Activated T-helper 1 cell treated with anti-CD3 and anti-CD28 coated beads, Interleukin-12 subunit alpha, Interleukin-12 subunit beta, Interleukin-2, Interleukin-4 antibody, amounts not matched to agents 30 ng/mL and 10 ng/mL and 1 ng/mL, durations not matched to agents 14 hours and 24 hours and 36 hours (primary cell): ENCODE data around the gene ANKRD44. TPM values are rescaled to one million over a fixed set of nuclear protein-coding genes. Genes with fewer than 3 reads are reported as not detected.
"Not testable (repeated sequence)": the region's sequence is repeated elsewhere in the genome, so short reads cannot be mapped to it uniquely, and the experiment has no call there.

Experiments
- DNase-seq: peaks from one replicate; pipeline ENCODE4 v3.0.0; 2021; ENCODE audit warnings: low spot score
- H3K27ac Mint-ChIP-seq: one replicate; pipeline ENCODE4 v1.8.0; 2021; ENCODE audit warnings: mild to moderate bottlenecking, mixed read lengths
- H3K27me3 Mint-ChIP-seq: one replicate; pipeline ENCODE4 v1.8.0; 2022; ENCODE audit warnings: mild to moderate bottlenecking, moderate library complexity, mixed read lengths; ENCODE audit not compliant: insufficient read depth
- H3K36me3 Mint-ChIP-seq: one replicate; pipeline ENCODE4 v1.8.0; 2021; ENCODE audit warnings: low read depth, mixed read lengths
- H3K4me1 Mint-ChIP-seq: one replicate; pipeline ENCODE4 v1.8.0; 2021; ENCODE audit warnings: low read depth, mixed read lengths
- H3K4me3 Mint-ChIP-seq: one replicate; pipeline ENCODE4 v1.8.0; 2021; ENCODE audit warnings: mild to moderate bottlenecking, moderate library complexity, mixed read lengths
- H3K9me3 Mint-ChIP-seq: one replicate; pipeline ENCODE4 v1.8.0; 2021; ENCODE audit warnings: mixed read lengths
- intact Hi-C: fragments of 100-400 bp; cut with micrococcal nuclease; formaldehyde crosslinking; loops from one replicate; pipeline ENCODE4 v1.15.1; 2024
- total RNA-seq: library from RNA; stranded (reverse); gene quantifications from 2 replicates; pipeline ENCODE4 v1.2.3, GENCODE V29; 2022

Gene ANKRD44
- total RNA-seq, 1 donor from 2014 or later: 159 TPM

DNA sequence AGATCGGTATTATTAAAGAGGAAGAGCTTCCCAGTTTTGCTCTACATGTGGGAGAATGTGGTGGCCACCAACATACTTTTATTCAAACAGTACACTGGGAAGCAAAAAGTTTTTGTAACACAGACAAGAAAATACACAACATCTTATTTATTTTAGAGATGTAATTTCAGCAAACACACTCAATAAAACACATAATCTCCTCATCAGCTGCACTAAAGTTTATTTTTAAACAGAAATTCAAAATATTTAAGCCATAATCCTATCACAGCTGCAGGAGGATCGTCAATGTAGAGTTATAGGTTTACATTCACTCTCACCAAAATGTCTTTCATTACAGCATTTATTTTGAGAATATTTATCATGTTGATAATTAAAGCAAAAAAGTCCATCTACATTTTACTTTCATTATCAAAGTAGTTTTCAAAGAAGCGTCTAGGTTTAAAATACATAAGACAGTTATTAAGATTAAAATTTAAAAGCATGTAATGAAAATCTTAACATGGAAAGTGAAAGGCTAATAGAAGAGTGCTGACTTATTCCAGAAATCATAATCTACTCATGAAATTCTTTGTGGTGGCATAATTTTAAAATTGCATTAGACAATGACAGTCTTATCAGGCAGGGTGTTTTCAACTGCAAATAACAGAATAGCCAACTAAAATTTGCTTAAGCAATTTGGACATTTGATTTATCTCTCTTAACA lies 61.0 kb downstream of the ANKRD44 start:
- no peak overlapping the region for H3K4me3 Mint-ChIP-seq
- peaks cover 74% of the 10 kb centered on the region for H3K4me1 Mint-ChIP-seq
- no peak for DNase-seq
- no peaks in the 10 kb centered on the region for H3K27me3 Mint-ChIP-seq
- intact Hi-C loops: loop anchor here (1.0 kb wide), 1 partner anchor 9 kb away; no protein-coding TSS in a partner anchor
- H3K36me3 Mint-ChIP-seq: peaks cover 18% of the 10 kb centered on the region
- H3K9me3 Mint-ChIP-seq: no peaks in the 10 kb centered on the region
- no peak overlapping the region for H3K27ac Mint-ChIP-seq

DNA sequence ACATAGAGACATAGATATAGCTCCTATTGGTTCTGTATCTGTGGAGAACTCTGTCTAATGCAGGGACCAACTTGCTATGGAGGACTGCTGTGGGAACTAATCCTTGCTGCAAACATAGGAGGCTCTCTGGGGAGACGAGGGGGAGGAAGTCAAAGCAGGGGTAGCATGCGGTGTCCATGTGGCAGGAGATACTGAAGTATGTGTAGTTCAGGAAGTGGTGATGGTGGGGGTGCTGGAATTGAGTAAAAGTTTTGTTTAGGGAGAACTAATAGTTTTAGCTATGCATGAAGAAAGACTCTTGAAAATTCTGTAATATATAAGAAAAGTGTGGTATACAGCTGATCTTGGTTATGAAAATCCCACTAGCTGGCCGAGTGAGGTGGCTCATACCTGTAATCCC lies 62.0 kb downstream of the ANKRD44 start:
- intact Hi-C loops: loop anchor here (1.0 kb wide), 1 partner anchor 8 kb away; no protein-coding TSS in a partner anchor

DNA sequence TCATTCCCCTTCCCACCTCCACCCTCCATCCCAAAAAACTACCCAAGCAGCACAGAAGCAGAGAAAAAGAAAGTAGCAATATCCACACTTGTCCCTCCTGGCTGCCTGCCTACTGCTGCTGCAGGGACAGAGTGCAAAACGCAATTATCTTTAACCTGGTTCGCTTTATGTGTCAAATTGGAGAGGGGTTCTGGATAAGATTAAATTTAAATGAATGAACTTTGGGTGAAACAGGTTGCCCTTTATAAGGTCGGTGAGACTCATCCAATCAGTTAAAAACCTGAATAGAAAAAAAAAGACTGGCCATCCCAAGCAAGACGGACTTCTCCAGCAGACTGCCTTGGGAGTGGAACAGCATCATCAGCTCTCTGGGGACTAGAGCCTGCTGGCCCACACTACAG lies 62.6 kb downstream of the ANKRD44 start:
- DNase-seq: no peak
- Mint-ChIP-seq H3K36me3 (peaks cover 23% of the 10 kb centered on the region), H3K4me3 (no peak overlapping the region), H3K27me3 (no peaks in the 10 kb centered on the region), H3K4me1 (peaks cover 76% of the 10 kb centered on the region), H3K9me3 (no peaks in the 10 kb centered on the region), H3K27ac (peak overlapping the region; percentile 11)
- intact Hi-C loops: no loop called here

More for the DNA sequence above, 62.0 kb downstream of the ANKRD44 start:
- no peaks in the 10 kb centered on the region for H3K9me3 Mint-ChIP-seq
- peaks cover 23% of the 10 kb centered on the region for H3K36me3 Mint-ChIP-seq
- peaks cover 74% of the 10 kb centered on the region for H3K4me1 Mint-ChIP-seq
- H3K27me3 Mint-ChIP-seq: no peaks in the 10 kb centered on the region
- no peak for DNase-seq
- H3K4me3 Mint-ChIP-seq: peak overlapping the region; percentile 38
- peak overlapping the region; percentile 92 for H3K27ac Mint-ChIP-seq

DNA sequence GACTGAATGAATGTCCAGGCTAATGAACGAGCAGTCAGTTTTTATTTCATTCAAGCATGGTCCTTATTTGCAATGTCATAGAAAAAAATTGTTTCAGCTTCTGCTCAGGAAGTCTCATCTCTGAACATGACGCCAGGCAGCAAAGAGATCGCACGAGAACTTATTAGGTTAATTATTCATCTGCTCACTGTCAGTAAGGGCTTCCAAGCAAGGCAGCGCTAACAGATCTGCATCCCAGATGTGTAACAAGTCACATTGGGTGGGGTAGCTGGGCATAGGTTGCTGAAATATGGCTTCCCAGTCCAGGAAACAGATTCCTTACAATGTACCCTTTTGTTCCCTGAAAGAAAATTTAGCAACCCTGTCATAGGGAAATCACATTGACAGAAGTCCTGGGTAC lies 63.5 kb downstream of the ANKRD44 start:
- intact Hi-C loops: no loop called here
- no peak overlapping the region for H3K4me3 Mint-ChIP-seq
- peak overlapping the region; percentile 73 for H3K27ac Mint-ChIP-seq
- H3K36me3 Mint-ChIP-seq: peaks cover 23% of the 10 kb centered on the region
- no peaks in the 10 kb centered on the region for H3K9me3 Mint-ChIP-seq
- no peaks in the 10 kb centered on the region for H3K27me3 Mint-ChIP-seq
- peaks cover 83% of the 10 kb centered on the region for H3K4me1 Mint-ChIP-seq
- DNase-seq: no peak

DNA sequence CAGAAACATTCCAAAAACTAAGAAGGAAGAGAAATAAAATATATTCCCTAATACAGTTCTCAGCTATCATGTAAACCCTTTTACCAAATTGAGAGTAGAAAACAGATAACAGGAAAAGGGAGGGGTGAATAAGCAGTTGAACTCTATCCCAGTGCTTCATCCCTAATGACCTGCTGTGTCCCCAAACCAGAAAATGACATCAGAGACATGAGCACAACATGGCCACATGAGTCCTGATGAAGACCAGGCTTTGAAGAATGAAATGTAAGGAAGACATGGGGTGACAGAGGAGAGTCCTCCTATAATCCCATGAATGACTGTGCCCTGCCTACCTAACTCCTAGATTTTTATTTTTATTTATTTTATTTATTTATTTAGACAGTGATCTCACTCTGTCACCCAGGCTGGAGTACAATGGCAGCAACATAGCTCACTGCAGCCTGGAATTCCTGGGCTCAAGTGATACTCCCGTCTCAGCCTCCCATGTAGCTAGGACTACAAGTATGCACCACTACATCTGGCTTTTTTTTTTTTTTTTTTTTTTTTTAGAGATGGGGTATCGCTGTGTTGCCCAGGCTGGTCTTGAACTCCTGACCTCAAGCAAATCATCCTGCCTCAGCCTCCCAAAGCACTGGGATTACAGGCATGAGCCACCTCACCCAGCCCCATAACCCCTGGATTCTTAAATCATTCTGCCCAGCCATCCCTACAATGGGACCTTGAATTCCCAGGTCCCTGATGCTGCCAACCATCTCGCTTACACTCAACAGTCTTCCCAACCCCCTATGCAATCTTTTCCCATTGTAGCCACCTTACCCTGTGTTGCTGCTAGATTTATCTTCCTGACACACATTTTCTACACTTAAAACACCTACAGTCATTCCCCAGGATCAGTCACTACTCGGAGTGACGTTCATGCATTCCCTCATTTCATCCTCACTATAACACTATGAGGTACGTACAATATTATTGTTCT lies 64.5 kb downstream of the ANKRD44 start:
- Mint-ChIP-seq H3K27me3 (no peaks in the 10 kb centered on the region), H3K27ac (peak overlapping the region; percentile 37), H3K9me3 (no peaks in the 10 kb centered on the region), H3K4me1 (peaks cover 80% of the 10 kb centered on the region), H3K4me3 (no peak overlapping the region), H3K36me3 (peaks cover 23% of the 10 kb centered on the region)
- intact Hi-C loops: no loop called here
- DNase-seq: no peak

DNA sequence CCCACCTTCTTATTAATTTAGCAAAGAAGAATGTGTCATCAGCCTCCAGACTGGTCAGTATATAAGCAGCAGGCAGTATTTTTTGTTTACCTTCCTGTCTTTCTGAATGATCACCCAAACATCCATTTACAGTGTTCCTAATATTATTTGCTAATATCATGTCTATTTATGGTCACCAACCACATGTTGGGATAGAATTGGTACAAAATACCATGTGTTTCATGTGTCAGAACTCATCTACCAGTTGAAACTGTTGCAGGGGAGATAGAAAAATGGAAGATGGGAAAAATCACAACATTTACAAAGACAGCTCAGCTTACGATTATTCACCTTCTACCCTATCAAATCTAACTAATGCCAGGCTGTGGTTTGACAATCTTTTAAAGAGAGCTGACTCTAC lies 66.2 kb downstream of the ANKRD44 start:
- Mint-ChIP-seq H3K36me3 (peaks cover 19% of the 10 kb centered on the region), H3K4me3 (no peak overlapping the region), H3K27me3 (no peaks in the 10 kb centered on the region), H3K4me1 (peaks cover 77% of the 10 kb centered on the region), H3K9me3 (no peaks in the 10 kb centered on the region), H3K27ac (no peak overlapping the region)
- intact Hi-C loops: loop anchor here (1.0 kb wide), 1 partner anchor 8 kb away; no protein-coding TSS in a partner anchor
- DNase-seq: no peak

DNA sequence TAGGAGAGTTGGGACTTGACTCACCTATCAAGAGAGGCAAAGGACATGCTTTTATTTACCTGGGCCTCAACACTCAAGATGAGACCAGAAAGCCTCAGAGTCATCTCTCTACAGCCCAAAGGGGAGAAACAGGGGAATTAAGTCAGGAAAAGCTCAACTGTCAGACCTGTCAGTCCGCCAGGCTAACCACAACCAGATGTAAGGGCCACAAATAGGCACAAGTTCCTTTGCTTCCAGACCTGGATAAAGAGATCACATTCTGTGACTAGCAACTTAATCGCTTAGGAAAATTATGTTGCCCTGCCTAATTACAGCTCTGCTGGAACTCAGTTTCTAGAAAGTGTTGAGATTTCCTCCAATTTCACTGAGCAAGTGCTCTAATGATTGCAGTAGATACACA lies 67.9 kb downstream of the ANKRD44 start:
- Mint-ChIP-seq H3K9me3 (no peaks in the 10 kb centered on the region), H3K4me1 (peaks cover 76% of the 10 kb centered on the region), H3K4me3 (no peak overlapping the region), H3K36me3 (peaks cover 20% of the 10 kb centered on the region), H3K27ac (peak overlapping the region; percentile 56), H3K27me3 (no peaks in the 10 kb centered on the region)
- intact Hi-C loops: no loop called here
- no peak for DNase-seq

DNA sequence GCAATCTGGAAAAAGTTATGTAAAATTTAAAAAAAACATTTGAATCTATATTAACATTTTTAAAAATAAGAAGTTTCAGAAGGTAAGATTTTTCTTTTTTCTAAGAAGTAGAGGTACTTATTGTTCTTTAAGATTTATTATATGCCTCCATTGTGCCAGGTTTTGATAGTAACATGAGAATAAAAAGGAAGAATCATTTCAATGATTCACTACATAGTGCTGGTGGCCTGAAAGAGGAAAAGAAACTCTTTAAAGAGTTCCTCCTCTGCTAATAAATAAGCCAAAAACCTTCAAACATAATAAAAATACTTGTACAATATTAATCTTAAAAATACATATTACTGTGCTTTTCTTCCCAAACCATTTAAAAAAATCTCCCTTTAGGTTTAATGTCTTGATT lies 69.0 kb downstream of the ANKRD44 start:
- intact Hi-C loops: loop anchor here (2.0 kb wide), 1 partner anchor 51 kb away; no protein-coding TSS in a partner anchor
- no peaks in the 10 kb centered on the region for H3K27me3 Mint-ChIP-seq
- no peak for DNase-seq
- peaks cover 14% of the 10 kb centered on the region for H3K36me3 Mint-ChIP-seq
- H3K4me3 Mint-ChIP-seq: no peak overlapping the region
- peaks cover 76% of the 10 kb centered on the region for H3K4me1 Mint-ChIP-seq
- no peaks in the 10 kb centered on the region for H3K9me3 Mint-ChIP-seq
- no peak overlapping the region for H3K27ac Mint-ChIP-seq

DNA sequence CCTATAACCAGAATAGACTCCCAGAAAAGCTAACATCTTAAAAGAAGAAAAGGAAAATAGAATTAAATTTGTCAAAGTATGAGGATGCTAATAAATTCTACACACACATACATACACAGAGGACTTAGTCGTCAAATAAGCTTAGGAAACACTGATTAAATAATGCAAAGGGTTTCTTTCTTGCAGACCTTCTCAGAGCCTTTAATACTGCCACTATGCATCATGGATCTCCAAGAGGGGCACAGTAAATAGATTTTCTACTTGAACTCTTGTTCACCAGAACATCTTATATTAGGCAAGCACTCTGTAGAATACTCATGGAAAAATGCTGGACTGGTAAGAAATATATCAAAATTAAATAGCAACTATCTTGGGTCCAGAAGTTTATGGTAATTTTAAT lies 69.4 kb downstream of the ANKRD44 start:
- peak overlapping the region; percentile 91 for H3K27ac Mint-ChIP-seq
- no peaks in the 10 kb centered on the region for H3K27me3 Mint-ChIP-seq
- H3K4me3 Mint-ChIP-seq: peak overlapping the region; percentile 64
- peaks cover 76% of the 10 kb centered on the region for H3K4me1 Mint-ChIP-seq
- intact Hi-C loops: loop anchor here (2.0 kb wide), 1 partner anchor 52 kb away; no protein-coding TSS in a partner anchor
- no peaks in the 10 kb centered on the region for H3K9me3 Mint-ChIP-seq
- H3K36me3 Mint-ChIP-seq: peaks cover 12% of the 10 kb centered on the region
- DNase-seq: no peak

DNA sequence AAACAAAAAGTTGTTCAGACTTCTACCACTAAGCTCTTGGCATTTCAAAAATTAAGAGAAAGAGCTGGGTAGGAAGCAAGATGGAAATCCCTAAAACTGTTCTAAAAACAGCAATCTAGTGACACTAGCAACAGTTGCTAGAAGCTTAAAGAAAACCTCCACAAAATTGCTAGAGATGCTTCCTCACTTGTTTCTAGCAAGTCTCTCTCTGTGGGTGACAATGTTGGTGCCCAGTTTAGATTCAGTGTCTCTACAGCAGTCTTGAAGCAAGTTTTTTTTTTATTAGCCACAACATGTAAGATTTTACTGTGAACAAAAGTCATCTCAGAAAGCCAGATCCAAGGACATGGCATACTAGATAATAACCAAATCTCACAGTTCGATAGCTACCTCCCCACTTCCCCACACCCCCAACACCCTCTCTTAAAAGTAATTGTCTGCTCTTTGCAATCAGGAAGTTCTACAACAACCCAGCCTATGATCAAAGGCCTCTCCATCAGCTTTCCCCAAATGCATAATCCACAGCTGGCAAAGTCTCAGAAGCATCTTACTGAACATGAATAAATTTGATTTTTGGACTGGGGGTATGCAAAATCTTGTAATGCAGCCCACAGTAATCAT lies 70.0 kb downstream of the ANKRD44 start:
- Mint-ChIP-seq H3K36me3 (peaks cover 12% of the 10 kb centered on the region), H3K4me3 (peak overlapping the region; percentile 64), H3K4me1 (peaks cover 78% of the 10 kb centered on the region), H3K27ac (peak overlapping the region; percentile 91), H3K27me3 (no peaks in the 10 kb centered on the region), H3K9me3 (no peaks in the 10 kb centered on the region)
- DNase-seq: no peak
- intact Hi-C loops: loop anchor here (1.0 to 2.0 kb wide), 3 partner anchors 9 to 68 kb away; no protein-coding TSS in a partner anchor

DNA sequence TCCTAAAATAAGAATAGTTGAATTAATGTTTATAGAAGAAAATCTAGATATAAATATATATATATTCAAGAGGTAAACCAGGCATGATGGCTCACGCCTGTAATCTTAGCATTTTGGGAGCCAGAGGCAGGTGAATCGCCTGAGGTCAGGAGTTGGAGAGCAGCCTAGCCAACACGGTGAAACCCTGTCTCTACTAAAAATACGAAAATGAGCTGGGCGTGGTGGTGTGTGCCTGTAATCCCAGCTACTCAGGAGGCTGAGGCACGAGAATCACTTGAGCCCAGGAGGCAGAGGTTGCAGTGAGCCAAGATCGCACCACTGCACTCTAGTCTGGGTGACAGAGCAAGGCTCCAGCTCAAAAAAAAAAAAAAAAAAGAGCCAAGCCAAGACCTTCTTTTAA lies 70.6 kb downstream of the ANKRD44 start:
- DNase-seq, H3K9me3 Mint-ChIP-seq, H3K27me3 Mint-ChIP-seq: not testable (repeated sequence)
- Mint-ChIP-seq H3K36me3 (peaks cover 13% of the 10 kb centered on the region), H3K27ac (peak overlapping the region; percentile 91), H3K4me1 (peaks cover 78% of the 10 kb centered on the region), H3K4me3 (peak overlapping the region; percentile 64)
- intact Hi-C loops: loop anchor here (1.0 to 2.0 kb wide), 3 partner anchors 9 to 68 kb away; no protein-coding TSS in a partner anchor

DNA sequence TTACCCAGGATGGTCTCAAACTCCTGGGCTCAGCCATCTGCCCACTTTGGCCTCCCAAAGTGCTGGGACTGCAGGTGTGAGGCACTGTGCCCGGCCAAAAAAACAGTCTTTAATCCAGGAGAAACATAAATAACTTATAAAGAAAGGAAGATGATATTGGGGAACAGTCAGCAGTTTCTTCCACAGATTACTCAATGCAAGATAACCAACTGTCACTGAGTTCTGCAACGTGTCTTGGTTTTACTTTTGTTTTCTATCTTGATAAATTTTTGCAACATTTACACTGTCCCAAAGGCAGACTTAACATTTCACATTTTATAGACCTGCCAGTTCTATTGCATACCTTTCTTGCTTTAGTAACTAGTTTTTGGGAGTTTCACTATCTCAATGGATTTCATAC lies 71.1 kb downstream of the ANKRD44 start:
- peaks cover 18% of the 10 kb centered on the region for H3K36me3 Mint-ChIP-seq
- peaks cover 82% of the 10 kb centered on the region for H3K4me1 Mint-ChIP-seq
- H3K9me3 Mint-ChIP-seq: no peaks in the 10 kb centered on the region
- H3K4me3 Mint-ChIP-seq: peak overlapping the region; percentile 80
- no peaks in the 10 kb centered on the region for H3K27me3 Mint-ChIP-seq
- DNase-seq: no peak
- intact Hi-C loops: loop anchor here (1.0 kb wide), 5 partner anchors 23 to 88 kb away; no protein-coding TSS in a partner anchor
- peak overlapping the region; percentile 94 for H3K27ac Mint-ChIP-seq
